Endothelial cell of umbilical vein (primary cell): ENCODE results near the gene USP46.

Experiments
- CTCF ChIP-seq, 2 donors: IDR thresholded peaks; 1 replicate in 1 of 2; 2 replicates in 1 of 2; pipeline ENCODE4 v1.5.1; 2011; ENCODE audit warnings: low read length in 2 of 2, mild to moderate bottlenecking in 2 of 2, moderate library complexity in 2 of 2, control low read depth in 1 of 2, inconsistent platforms in 1 of 2, low read depth in 1 of 2; ENCODE audit not compliant: insufficient read depth in 1 of 2; ENCODE audit errors: extremely low read depth in 1 of 2
- EZH2 ChIP-seq: IDR thresholded peaks from 2 replicates; pipeline ENCODE4 v1.6.1; 2012; ENCODE audit warnings: borderline replicate concordance, low read depth, mild to moderate bottlenecking, moderate library complexity, low read length, inconsistent platforms; ENCODE audit not compliant: severe bottlenecking
- POLR2A ChIP-seq: IDR thresholded peaks from 2 replicates; pipeline ENCODE4 v1.6.1; 2012; ENCODE audit warnings: low read depth, mild to moderate bottlenecking, control low read depth, low read length
- POLR2AphosphoS5 ChIP-seq: IDR thresholded peaks from 2 replicates; pipeline ENCODE4 v1.6.1; 2012; ENCODE audit warnings: low read depth, mild to moderate bottlenecking, control low read depth, low read length, moderate library complexity; ENCODE audit not compliant: insufficient read depth

- TF ChIP-seq CTCF (IDR thresholded peaks at IDR 0.05; ENCODE audit: extremely low read depth in 1 of 2, insufficient read depth in 1 of 2, low read depth in 1 of 2, low read length in 2 of 2) (no peak), POLR2AphosphoS5 (no peak), EZH2 (no peak), POLR2A (no peak)
These were observed 46.8 kb downstream of the USP46 start for GRCh38 chr4:52612341-52612740.
